ENCODE measurements around the gene OLAH. TPM values are rescaled to one million over a fixed set of nuclear protein-coding genes. Genes with fewer than 3 reads are reported as not detected.
A peak's percentile ranks its signal among the peaks of the same experiment; 100 is the strongest.

The OLAH gene
- total RNA-seq, 1 experiment from 2014 or later, result not detected

DNA sequence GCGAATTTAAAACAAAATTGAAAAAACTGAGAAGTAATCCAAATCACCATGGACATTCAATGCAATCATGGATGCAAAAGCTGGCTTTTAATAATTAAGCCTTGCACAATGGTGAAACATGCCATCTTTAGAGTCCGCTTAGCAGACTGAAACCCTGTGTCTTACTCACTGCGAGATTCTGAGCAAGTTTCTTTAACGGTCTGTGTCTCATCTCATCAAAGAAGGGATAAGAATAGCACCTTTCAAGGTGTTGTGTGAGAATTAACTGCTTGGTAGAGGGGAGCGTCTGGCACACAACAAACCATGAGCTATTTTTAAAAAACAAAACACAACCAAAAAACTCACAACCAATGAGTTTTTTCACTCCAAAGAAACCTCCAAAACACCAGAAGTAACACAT lies 23.4 kb downstream of the OLAH start:
- no peaks in the 10 kb centered on the region for H4K20me1 ChIP-seq (ENCODE audit: insufficient read depth)
- no peaks in the 10 kb centered on the region; the same call in 1 of the 2 replicates for H3K9me3 ChIP-seq (ENCODE audit: insufficient read depth, low read depth)
- H3K79me2 ChIP-seq (ENCODE audit: low read depth), result no peaks in the 10 kb centered on the region
- no peak for DNase-seq
- intact Hi-C loops (cut with micrococcal nuclease; ENCODE audit: unreplicated experiment), result no loop called here
- H3K4me3 ChIP-seq, result no peak overlapping the region
- no peaks in the 10 kb centered on the region for H3K27me3 ChIP-seq (ENCODE audit: insufficient read depth, low read depth)
- ChIA-PET CTCF (no interaction called here), POLR2A (ENCODE audit: unreplicated experiment) (interaction anchor here (0.6 kb wide), 1 partner anchor 59 kb away, joined by 4 read pairs; no protein-coding TSS in a partner anchor)
- H3K4me1 ChIP-seq (replicated peaks; ENCODE audit: insufficient read depth), result no peaks in the 10 kb centered on the region
- no peak overlapping the region for H3K27ac ChIP-seq
- no peak overlapping the region for H3K4me2 ChIP-seq
- H3K36me3 ChIP-seq (ENCODE audit: low read depth), result no peaks in the 10 kb centered on the region
- BruUV-seq (replicated peaks), result no TSS peak
- H3F3A ChIP-seq (ENCODE audit: insufficient read depth, low read depth), result no peaks in the 10 kb centered on the region
- no peaks in the 10 kb centered on the region for H3K9me2 ChIP-seq (ENCODE audit: insufficient read depth)
- no peak overlapping the region for H2AFZ ChIP-seq
- TF ChIP-seq, protein P1, sequence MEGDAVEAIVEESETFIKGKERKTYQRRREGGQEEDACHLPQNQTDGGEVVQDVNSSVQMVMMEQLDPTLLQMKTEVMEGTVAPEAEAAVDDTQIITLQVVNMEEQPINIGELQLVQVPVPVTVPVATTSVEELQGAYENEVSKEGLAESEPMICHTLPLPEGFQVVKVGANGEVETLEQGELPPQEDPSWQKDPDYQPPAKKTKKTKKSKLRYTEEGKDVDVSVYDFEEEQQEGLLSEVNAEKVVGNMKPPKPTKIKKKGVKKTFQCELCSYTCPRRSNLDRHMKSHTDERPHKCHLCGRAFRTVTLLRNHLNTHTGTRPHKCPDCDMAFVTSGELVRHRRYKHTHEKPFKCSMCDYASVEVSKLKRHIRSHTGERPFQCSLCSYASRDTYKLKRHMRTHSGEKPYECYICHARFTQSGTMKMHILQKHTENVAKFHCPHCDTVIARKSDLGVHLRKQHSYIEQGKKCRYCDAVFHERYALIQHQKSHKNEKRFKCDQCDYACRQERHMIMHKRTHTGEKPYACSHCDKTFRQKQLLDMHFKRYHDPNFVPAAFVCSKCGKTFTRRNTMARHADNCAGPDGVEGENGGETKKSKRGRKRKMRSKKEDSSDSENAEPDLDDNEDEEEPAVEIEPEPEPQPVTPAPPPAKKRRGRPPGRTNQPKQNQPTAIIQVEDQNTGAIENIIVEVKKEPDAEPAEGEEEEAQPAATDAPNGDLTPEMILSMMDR (conservative IDR thresholded peaks at IDR 0.05), result no peak
- TF ChIP-seq EZH2 (IDR thresholded peaks at IDR 0.05; ENCODE audit: low read depth), result no peak

DNA sequence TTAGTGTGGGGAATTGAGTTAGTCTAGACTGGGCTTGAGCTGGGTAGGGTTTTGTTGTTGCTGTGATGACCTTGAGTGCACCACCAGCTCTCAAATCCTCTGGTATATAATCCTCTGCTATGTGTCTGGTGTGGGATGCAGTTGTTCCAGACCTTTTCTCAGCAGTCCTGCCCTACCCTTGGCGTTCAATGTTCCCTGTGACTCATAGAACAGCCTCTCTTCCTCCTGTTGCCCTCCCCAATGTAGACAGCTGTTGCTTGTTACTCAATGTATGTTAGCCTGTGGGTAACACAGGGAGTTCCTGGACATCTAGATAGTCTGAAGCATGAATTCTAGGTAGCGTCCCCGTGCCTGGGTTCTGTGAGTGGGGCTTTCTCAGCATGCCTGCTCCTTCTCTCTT lies 25.1 kb downstream of the OLAH start:
- H3K36me3 ChIP-seq (ENCODE audit: low read depth), result no peaks in the 10 kb centered on the region
- CTCF ChIA-PET, result no interaction called here

DNA sequence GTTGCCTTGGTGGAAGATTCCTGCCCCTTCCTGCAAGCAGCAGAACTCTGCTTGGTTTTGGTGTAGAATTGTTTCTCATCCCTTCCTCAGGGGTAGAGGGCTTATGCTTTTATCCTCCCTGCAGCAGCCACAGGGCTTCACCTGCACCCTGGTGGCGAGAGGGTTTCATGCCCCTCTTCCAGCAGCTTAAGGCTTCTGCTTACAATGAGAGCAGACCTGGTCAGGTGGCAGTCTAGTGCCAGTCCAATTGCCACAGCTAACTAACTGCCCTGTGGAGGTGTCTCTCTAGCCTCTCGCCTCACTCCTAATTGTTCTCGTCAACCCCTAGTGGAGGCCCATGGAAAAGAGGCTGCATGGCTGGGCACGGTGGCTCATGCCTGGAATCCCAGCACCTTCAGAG lies 25.5 kb downstream of the OLAH start:
- Histone ChIP-seq H3K36me3 (ENCODE audit: low read depth) (no peaks in the 10 kb centered on the region), H3K9me2 (ENCODE audit: insufficient read depth) (no peaks in the 10 kb centered on the region), H3K4me1 (replicated peaks; ENCODE audit: insufficient read depth) (no peaks in the 10 kb centered on the region), H3K9me3 (ENCODE audit: insufficient read depth, low read depth) (no peaks in the 10 kb centered on the region; the same call in 1 of the 2 replicates), H3K27ac (no peak overlapping the region), H3F3A (ENCODE audit: insufficient read depth, low read depth) (no peaks in the 10 kb centered on the region), H3K79me2 (ENCODE audit: low read depth) (no peaks in the 10 kb centered on the region), H4K20me1 (ENCODE audit: insufficient read depth) (no peaks in the 10 kb centered on the region), H3K4me2 (no peak overlapping the region), H2AFZ (no peak overlapping the region), H3K27me3 (ENCODE audit: insufficient read depth, low read depth) (no peaks in the 10 kb centered on the region), H3K4me3 (no peak overlapping the region)
- ChIA-PET POLR2A (ENCODE audit: unreplicated experiment) (no interaction called here), CTCF (no interaction called here)
- no TSS peak for BruUV-seq (replicated peaks)
- intact Hi-C loops (cut with micrococcal nuclease; ENCODE audit: unreplicated experiment), result no loop called here
- no peak for DNase-seq
- TF ChIP-seq, protein P1 (conservative IDR thresholded peaks at IDR 0.05), result no peak

More for the DNA sequence above, 25.1 kb downstream of the OLAH start:
- Histone ChIP-seq H3K4me3 (no peak overlapping the region), H3K79me2 (ENCODE audit: low read depth) (no peaks in the 10 kb centered on the region), H4K20me1 (ENCODE audit: insufficient read depth) (no peaks in the 10 kb centered on the region), H3K27me3 (ENCODE audit: insufficient read depth, low read depth) (no peaks in the 10 kb centered on the region), H3K9me2 (ENCODE audit: insufficient read depth) (no peaks in the 10 kb centered on the region), H3K9me3 (ENCODE audit: insufficient read depth, low read depth) (no peaks in the 10 kb centered on the region; the same call in 1 of the 2 replicates), H3F3A (ENCODE audit: insufficient read depth, low read depth) (no peaks in the 10 kb centered on the region), H2AFZ (no peak overlapping the region), H3K4me1 (replicated peaks; ENCODE audit: insufficient read depth) (no peaks in the 10 kb centered on the region), H3K27ac (no peak overlapping the region), H3K4me2 (no peak overlapping the region)
- no TSS peak for BruUV-seq (replicated peaks)
- intact Hi-C loops (cut with micrococcal nuclease; ENCODE audit: unreplicated experiment), result no loop called here
- POLR2A ChIA-PET (ENCODE audit: unreplicated experiment), result no interaction called here
- TF ChIP-seq, protein P1 (conservative IDR thresholded peaks at IDR 0.05), result no peak
- TF ChIP-seq EZH2 (IDR thresholded peaks at IDR 0.05; ENCODE audit: low read depth), result no peak
- peak in 1 of 2 experiments; percentile 1 for DNase-seq

Data from PC-9 (cell line).